ENCODE measurements around the gene KCTD16.

Gene KCTD16

DNA sequence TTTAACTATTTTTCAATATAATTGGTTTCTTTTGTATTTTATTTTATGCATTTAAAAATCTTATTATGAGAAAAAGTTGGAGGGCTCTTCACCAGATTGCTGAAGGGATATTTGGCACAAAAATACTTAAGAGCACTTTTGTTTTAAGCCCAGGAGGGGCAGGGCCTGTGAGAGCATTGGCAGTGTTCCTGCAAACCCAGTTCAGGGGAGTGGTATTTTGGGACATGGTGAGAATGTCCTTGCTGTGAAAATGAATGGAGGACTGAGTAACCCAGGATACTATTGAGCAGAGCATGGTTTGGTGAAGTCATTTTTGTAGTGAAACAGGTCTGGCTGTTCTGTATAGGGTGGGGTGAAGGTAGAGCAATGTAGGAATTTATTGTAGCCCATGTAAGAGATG is 121.4 kb downstream of the KCTD16 start:
- TF ChIP-seq, protein P1, sequence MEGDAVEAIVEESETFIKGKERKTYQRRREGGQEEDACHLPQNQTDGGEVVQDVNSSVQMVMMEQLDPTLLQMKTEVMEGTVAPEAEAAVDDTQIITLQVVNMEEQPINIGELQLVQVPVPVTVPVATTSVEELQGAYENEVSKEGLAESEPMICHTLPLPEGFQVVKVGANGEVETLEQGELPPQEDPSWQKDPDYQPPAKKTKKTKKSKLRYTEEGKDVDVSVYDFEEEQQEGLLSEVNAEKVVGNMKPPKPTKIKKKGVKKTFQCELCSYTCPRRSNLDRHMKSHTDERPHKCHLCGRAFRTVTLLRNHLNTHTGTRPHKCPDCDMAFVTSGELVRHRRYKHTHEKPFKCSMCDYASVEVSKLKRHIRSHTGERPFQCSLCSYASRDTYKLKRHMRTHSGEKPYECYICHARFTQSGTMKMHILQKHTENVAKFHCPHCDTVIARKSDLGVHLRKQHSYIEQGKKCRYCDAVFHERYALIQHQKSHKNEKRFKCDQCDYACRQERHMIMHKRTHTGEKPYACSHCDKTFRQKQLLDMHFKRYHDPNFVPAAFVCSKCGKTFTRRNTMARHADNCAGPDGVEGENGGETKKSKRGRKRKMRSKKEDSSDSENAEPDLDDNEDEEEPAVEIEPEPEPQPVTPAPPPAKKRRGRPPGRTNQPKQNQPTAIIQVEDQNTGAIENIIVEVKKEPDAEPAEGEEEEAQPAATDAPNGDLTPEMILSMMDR (IDR thresholded peaks at IDR 0.05; ENCODE audit: control extremely low read depth, extremely low read depth, low read depth, missing control alignments): no peak
- ChIA-PET CTCF (no interaction called here), POLR2A (no interaction called here)
- no peak for DNase-seq (ENCODE audit: extremely low spot score)

DNA sequence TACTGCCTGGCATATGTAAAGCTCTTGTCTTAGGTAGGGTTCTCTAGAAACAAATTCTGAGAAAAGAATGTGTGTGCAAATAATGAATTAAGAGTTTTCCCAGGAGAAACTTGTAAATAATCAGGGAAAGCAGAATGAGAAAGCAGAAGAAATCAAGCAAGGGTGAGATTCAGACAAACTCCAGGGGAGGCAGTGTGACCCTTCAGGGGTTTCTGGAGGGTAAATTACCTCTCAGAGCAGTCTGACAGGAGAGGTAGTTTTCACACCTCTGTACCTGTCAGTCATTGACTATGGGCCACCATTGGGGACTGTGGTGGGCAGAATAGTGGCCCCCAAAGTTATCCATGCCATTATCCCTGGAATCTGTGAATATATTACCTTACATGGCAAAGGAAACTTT is 124.6 kb downstream of the KCTD16 start:
- DNase-seq (ENCODE audit: extremely low spot score): no peak
- TF ChIP-seq, protein P1 (IDR thresholded peaks at IDR 0.05; ENCODE audit: control extremely low read depth, extremely low read depth, low read depth, missing control alignments): no peak
- ChIA-PET POLR2A (no interaction called here), CTCF (no interaction called here)

DNA sequence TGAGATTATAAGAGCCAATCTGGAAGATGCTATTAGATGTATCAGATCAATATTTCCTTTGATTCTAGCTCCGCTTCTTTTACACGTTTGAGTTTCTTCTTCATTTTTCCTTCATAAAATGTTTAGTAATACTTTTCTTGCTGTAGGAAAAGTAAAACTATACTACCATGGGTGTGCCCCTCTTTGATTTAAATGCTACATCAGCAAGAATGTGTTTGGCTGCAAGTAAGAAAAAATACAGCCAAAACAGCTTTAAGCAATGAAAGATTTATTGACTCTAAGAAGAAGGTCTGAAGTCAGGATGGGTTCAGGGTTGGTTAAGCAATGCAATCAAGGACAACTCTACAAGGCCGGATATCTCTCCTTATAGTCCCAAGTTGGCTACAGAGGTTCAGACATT is 126.4 kb downstream of the KCTD16 start:
- POLR2A ChIA-PET: no interaction called here
- CTCF ChIA-PET: no interaction called here
- TF ChIP-seq, protein P1 (IDR thresholded peaks at IDR 0.05; ENCODE audit: control extremely low read depth, extremely low read depth, low read depth, missing control alignments): no peak
- no peak for DNase-seq (ENCODE audit: extremely low spot score)

DNA sequence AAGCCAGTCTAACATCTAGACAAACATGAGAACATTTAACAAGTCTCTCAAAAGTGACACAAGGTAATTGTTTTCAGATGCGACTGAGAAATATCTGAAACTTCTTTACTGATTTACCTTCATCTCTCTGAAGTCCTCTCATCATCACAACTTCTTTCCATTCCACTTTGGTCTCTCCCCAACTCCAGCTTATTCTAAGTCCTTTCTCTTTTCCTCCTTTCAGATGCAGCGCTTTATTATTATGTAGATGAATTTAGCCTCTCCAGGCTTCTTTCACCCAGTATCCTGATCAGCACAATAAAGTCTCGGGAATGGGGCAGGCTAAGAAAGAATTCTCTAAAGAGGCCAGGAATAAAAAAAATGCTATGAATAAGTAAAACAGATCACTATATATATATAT is 128.0 kb downstream of the KCTD16 start:
- CTCF ChIA-PET: no interaction called here
- POLR2A ChIA-PET: no interaction called here
- DNase-seq (ENCODE audit: extremely low spot score): no peak
- TF ChIP-seq, protein P1 (IDR thresholded peaks at IDR 0.05; ENCODE audit: control extremely low read depth, extremely low read depth, low read depth, missing control alignments): no peak

DNA sequence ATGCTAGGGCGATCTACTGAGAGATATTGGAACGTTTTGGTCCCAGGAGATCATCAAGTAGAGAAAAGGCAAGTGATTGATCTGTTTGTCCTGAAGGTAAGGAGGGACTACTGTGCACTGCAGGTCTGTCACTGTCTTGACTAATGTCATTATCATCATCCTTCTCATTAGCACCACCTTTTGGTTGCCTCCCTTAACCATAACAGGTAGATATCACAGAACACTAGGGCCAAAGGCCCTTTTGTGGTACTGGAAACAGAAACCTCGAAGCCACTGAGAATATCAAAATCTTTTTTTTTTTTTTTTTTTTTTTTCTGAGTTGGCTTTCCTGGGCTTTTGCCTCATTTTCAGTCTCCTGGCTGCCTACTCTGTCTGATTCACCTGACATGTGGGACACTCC is 134.0 kb downstream of the KCTD16 start:
- POLR2A ChIA-PET: no interaction called here
- TF ChIP-seq, protein P1 (IDR thresholded peaks at IDR 0.05; ENCODE audit: control extremely low read depth, extremely low read depth, low read depth, missing control alignments): no peak
- CTCF ChIA-PET: no interaction called here
- DNase-seq (ENCODE audit: extremely low spot score): no peak

DNA sequence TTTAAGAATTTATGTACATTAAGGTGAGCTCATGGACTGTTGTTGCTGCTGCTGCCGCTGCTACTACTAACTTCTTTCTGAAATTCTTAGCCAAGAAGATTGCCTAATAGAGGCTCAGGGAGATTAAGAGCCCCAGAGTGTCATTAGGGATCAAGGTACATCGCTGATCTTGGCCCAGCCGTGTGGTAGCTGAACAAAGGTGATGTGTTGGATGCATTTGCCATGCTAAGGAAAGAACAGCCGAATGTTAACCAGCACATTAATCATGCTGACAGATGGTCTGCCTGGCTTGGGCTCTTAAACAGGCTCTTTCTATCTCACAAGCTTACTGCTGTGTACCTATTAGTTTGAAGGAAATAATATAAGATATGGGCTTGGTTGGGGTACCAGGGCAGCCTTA is 137.1 kb downstream of the KCTD16 start:
- ChIA-PET POLR2A (no interaction called here), CTCF (interaction anchor here (0.6 to 1.8 kb wide), 2 partner anchors 13 to 1257 kb away, joined by 4 to 6 read pairs; no protein-coding TSS in a partner anchor)
- DNase-seq (ENCODE audit: extremely low spot score): no peak
- TF ChIP-seq, protein P1 (IDR thresholded peaks at IDR 0.05; ENCODE audit: control extremely low read depth, extremely low read depth, low read depth, missing control alignments): no peak

DNA sequence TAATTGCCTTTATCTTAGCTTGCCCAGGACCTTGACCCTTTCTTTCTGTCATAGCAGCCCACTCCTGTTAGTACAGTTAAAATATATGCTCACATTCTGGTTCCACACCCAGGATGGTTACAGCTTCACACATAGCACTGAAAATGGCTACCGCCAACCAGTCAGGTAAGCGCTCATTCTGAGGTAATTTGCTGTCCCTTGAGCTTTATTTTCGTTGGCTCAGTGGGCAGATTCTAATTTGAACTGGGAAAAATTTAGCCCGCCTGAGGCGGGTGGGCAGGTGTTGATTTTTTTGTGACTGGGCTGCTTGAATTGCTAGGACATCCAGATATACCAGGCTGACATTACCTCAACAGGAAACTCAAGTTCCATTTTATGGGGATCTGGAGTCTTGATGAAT is 137.5 kb downstream of the KCTD16 start:
- TF ChIP-seq, protein P1 (IDR thresholded peaks at IDR 0.05; ENCODE audit: control extremely low read depth, extremely low read depth, low read depth, missing control alignments): no peak
- ChIA-PET POLR2A (no interaction called here), CTCF (interaction anchor here (1.8 kb wide), 1 partner anchor 13 kb away, joined by 6 read pairs; no protein-coding TSS in a partner anchor)
- no peak for DNase-seq (ENCODE audit: extremely low spot score)

Data from GM10248 (cell line).